ENCODE results near the gene CHCHD6.

The CHCHD6 gene

GRCh38 chr3:126715432-126715831, 11.4 kb downstream of the CHCHD6 start:
- H3K4me3 ChIP-seq (ENCODE audit: low read length), result no peak overlapping the region
- no peaks in the 10 kb centered on the region for H3K9me3 ChIP-seq (ENCODE audit: control insufficient read depth, low read depth, low read length)
- H3K9ac ChIP-seq (ENCODE audit: low read length), result no peak overlapping the region
- no peak overlapping the region for H3K27ac ChIP-seq (ENCODE audit: low read length)
- no peaks in the 10 kb centered on the region for H3K27me3 ChIP-seq (ENCODE audit: control insufficient read depth, insufficient read depth, low read length)
- H3K4me1 ChIP-seq (ENCODE audit: control insufficient read depth, low read depth, low read length), result no peaks in the 10 kb centered on the region
- H3K36me3 ChIP-seq (ENCODE audit: control insufficient read depth, low read depth, low read length), result no peaks in the 10 kb centered on the region

- no peaks in the 10 kb centered on the region for H3K9me3 ChIP-seq (ENCODE audit: control insufficient read depth, low read depth, low read length)
Observed at GRCh38 chr3:126716057-126716456, 12.0 kb downstream of the CHCHD6 start.

DNA sequence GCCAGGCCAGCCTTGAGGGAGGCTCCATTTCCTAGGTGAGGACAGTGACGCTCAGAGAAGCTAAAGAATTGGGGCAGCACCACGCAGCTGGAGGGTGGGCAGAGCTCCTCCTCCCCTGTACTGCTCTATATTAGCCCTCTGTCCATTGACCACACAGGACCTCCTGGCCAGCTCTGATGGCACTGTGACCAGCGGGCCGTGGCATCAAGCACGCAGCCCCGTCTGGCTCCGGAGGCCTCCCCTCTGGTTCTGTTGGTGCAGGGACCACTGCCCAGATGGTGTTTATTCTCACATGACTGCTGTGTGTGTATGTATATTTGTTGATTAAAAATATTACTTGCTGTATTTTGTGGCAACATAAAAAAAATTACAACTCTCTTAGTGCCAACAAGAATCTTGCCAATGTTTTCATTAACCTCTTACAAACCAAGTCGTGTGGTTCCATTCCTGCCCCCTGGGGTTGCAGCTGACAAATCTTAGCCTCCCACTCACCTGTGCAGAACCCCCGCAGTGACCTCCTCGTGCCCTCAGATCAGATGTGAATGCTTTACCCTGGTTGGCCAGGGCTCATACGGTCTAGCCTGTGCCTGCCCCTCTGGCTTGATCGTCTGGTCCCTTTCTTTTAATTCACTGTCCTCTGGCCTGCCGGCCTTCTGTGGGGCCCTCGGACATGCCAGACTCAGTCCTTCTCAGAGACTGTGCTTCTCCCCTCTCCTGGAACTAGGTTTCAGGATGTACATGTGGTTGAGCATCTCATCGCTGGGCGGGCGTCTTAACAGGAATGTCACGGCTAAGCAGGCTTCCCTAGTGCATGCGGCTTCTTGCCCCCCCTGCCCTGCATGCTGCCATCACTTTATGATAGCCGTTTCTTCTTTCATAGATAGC, 14.8 kb downstream of the CHCHD6 start:
- H3K36me3 ChIP-seq (ENCODE audit: control insufficient read depth, low read depth, low read length), result no peaks in the 10 kb centered on the region
- no peaks in the 10 kb centered on the region for H3K9me3 ChIP-seq (ENCODE audit: control insufficient read depth, low read depth, low read length)
- no peaks in the 10 kb centered on the region for H3K4me1 ChIP-seq (ENCODE audit: control insufficient read depth, low read depth, low read length)
- no peak overlapping the region for H3K4me3 ChIP-seq (ENCODE audit: low read length)
- H3K9ac ChIP-seq (ENCODE audit: low read length), result no peak overlapping the region
- H3K27ac ChIP-seq (ENCODE audit: low read length), result no peak overlapping the region
- H3K27me3 ChIP-seq (ENCODE audit: control insufficient read depth, insufficient read depth, low read length), result no peaks in the 10 kb centered on the region

More at GRCh38 chr3:126716057-126716456, 12.0 kb downstream of the CHCHD6 start:
- Histone ChIP-seq H3K4me1 (ENCODE audit: control insufficient read depth, low read depth, low read length) (no peaks in the 10 kb centered on the region), H3K27me3 (ENCODE audit: control insufficient read depth, insufficient read depth, low read length) (no peaks in the 10 kb centered on the region), H3K36me3 (ENCODE audit: control insufficient read depth, low read depth, low read length) (no peaks in the 10 kb centered on the region), H3K9ac (ENCODE audit: low read length) (no peak overlapping the region), H3K4me3 (ENCODE audit: low read length) (no peak overlapping the region), H3K27ac (ENCODE audit: low read length) (no peak overlapping the region)

- no peaks in the 10 kb centered on the region for H3K27me3 ChIP-seq (ENCODE audit: control insufficient read depth, insufficient read depth, low read length)
- no peak overlapping the region for H3K9ac ChIP-seq (ENCODE audit: low read length)
- H3K4me1 ChIP-seq (ENCODE audit: control insufficient read depth, low read depth, low read length), result no peaks in the 10 kb centered on the region
- no peaks in the 10 kb centered on the region for H3K9me3 ChIP-seq (ENCODE audit: control insufficient read depth, low read depth, low read length)
- no peaks in the 10 kb centered on the region for H3K36me3 ChIP-seq (ENCODE audit: control insufficient read depth, low read depth, low read length)
- H3K27ac ChIP-seq (ENCODE audit: low read length), result no peak overlapping the region
- no peak overlapping the region for H3K4me3 ChIP-seq (ENCODE audit: low read length)
Observed at GRCh38 chr3:126720596-126720995, 16.6 kb downstream of the CHCHD6 start.

GRCh38 chr3:126721246-126721645, 17.2 kb downstream of the CHCHD6 start:
- H3K27me3 ChIP-seq (ENCODE audit: control insufficient read depth, insufficient read depth, low read length), result no peaks in the 10 kb centered on the region
- no peak overlapping the region for H3K27ac ChIP-seq (ENCODE audit: low read length)
- no peak overlapping the region for H3K4me3 ChIP-seq (ENCODE audit: low read length)
- H3K9ac ChIP-seq (ENCODE audit: low read length), result no peak overlapping the region
- no peaks in the 10 kb centered on the region for H3K36me3 ChIP-seq (ENCODE audit: control insufficient read depth, low read depth, low read length)
- no peaks in the 10 kb centered on the region for H3K9me3 ChIP-seq (ENCODE audit: control insufficient read depth, low read depth, low read length)
- H3K4me1 ChIP-seq (ENCODE audit: control insufficient read depth, low read depth, low read length), result no peaks in the 10 kb centered on the region

- H3K4me1 ChIP-seq (ENCODE audit: control insufficient read depth, low read depth, low read length), result no peaks in the 10 kb centered on the region
- H3K9ac ChIP-seq (ENCODE audit: low read length), result no peak overlapping the region
- no peaks in the 10 kb centered on the region for H3K36me3 ChIP-seq (ENCODE audit: control insufficient read depth, low read depth, low read length)
- H3K9me3 ChIP-seq (ENCODE audit: control insufficient read depth, low read depth, low read length), result no peaks in the 10 kb centered on the region
- no peak overlapping the region for H3K27ac ChIP-seq (ENCODE audit: low read length)
- H3K4me3 ChIP-seq (ENCODE audit: low read length), result no peak overlapping the region
- H3K27me3 ChIP-seq (ENCODE audit: control insufficient read depth, insufficient read depth, low read length), result no peaks in the 10 kb centered on the region
Observed at GRCh38 chr3:126723237-126723636, 19.2 kb downstream of the CHCHD6 start.

DNA sequence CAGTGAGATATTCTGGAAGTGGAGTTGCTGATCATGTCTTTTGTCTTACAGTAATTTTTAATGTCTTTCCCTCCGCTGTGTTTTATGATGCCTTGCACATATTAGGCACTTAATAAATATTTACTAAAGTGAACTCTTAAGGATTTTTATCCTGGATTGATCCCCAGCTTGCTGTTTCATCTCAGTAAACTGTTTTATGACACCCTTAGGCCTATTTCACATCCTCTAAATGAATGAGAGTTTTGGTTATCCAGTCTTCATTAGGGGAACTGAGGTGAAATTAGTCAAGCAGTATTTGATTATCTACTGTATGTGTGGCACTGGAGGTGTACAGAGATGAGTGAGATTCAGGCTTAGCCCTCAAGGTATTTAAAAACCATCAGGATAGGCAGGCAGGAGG, 19.8 kb downstream of the CHCHD6 start:
- no peaks in the 10 kb centered on the region for H3K4me1 ChIP-seq (ENCODE audit: control insufficient read depth, low read depth, low read length)
- no peak overlapping the region for H3K27ac ChIP-seq (ENCODE audit: low read length)
- H3K36me3 ChIP-seq (ENCODE audit: control insufficient read depth, low read depth, low read length), result no peaks in the 10 kb centered on the region
- no peak overlapping the region for H3K4me3 ChIP-seq (ENCODE audit: low read length)
- no peaks in the 10 kb centered on the region for H3K27me3 ChIP-seq (ENCODE audit: control insufficient read depth, insufficient read depth, low read length)
- no peak overlapping the region for H3K9ac ChIP-seq (ENCODE audit: low read length)
- H3K9me3 ChIP-seq (ENCODE audit: control insufficient read depth, low read depth, low read length), result no peaks in the 10 kb centered on the region

- Histone ChIP-seq H3K4me3 (ENCODE audit: low read length) (no peak overlapping the region), H3K9ac (ENCODE audit: low read length) (no peak overlapping the region), H3K9me3 (ENCODE audit: control insufficient read depth, low read depth, low read length) (no peaks in the 10 kb centered on the region), H3K27me3 (ENCODE audit: control insufficient read depth, insufficient read depth, low read length) (no peaks in the 10 kb centered on the region), H3K27ac (ENCODE audit: low read length) (no peak overlapping the region), H3K36me3 (ENCODE audit: control insufficient read depth, low read depth, low read length) (no peaks in the 10 kb centered on the region), H3K4me1 (ENCODE audit: control insufficient read depth, low read depth, low read length) (no peaks in the 10 kb centered on the region)
Observed at GRCh38 chr3:126728680-126729079, 24.6 kb downstream of the CHCHD6 start.

DNA sequence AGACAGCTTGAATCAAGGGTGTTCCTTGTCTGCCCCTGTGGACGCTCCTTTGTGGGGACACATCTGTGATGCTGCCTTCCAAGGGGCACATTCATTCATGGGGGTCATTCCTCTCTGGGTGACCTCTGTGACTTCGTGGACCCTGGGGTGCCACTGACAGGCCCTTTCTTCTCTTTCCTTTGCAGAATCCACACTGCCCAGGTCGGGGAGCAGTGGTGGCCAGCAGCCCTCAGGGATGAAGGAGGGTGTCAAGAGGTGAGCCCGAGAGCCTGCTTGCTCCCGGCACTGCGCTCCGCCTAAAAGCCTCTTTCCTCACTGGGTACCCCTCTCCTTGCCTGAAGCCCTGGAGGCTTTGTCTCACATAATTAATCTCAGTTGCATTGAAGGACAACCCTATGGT, 26.3 kb downstream of the CHCHD6 start:
- H3K4me3 ChIP-seq (ENCODE audit: low read length), result no peak overlapping the region
- no peaks in the 10 kb centered on the region for H3K4me1 ChIP-seq (ENCODE audit: control insufficient read depth, low read depth, low read length)
- H3K9me3 ChIP-seq (ENCODE audit: control insufficient read depth, low read depth, low read length), result no peaks in the 10 kb centered on the region
- no peaks in the 10 kb centered on the region for H3K27me3 ChIP-seq (ENCODE audit: control insufficient read depth, insufficient read depth, low read length)
- H3K36me3 ChIP-seq (ENCODE audit: control insufficient read depth, low read depth, low read length), result no peaks in the 10 kb centered on the region
- no peak overlapping the region for H3K27ac ChIP-seq (ENCODE audit: low read length)
- no peak overlapping the region for H3K9ac ChIP-seq (ENCODE audit: low read length)

GRCh38 chr3:126731044-126731443, 27.0 kb downstream of the CHCHD6 start:
- no peaks in the 10 kb centered on the region for H3K4me1 ChIP-seq (ENCODE audit: control insufficient read depth, low read depth, low read length)
- no peaks in the 10 kb centered on the region for H3K27me3 ChIP-seq (ENCODE audit: control insufficient read depth, insufficient read depth, low read length)
- no peak overlapping the region for H3K4me3 ChIP-seq (ENCODE audit: low read length)
- no peak overlapping the region for H3K27ac ChIP-seq (ENCODE audit: low read length)
- H3K36me3 ChIP-seq (ENCODE audit: control insufficient read depth, low read depth, low read length), result no peaks in the 10 kb centered on the region
- no peak overlapping the region for H3K9ac ChIP-seq (ENCODE audit: low read length)
- H3K9me3 ChIP-seq (ENCODE audit: control insufficient read depth, low read depth, low read length), result no peaks in the 10 kb centered on the region

DNA sequence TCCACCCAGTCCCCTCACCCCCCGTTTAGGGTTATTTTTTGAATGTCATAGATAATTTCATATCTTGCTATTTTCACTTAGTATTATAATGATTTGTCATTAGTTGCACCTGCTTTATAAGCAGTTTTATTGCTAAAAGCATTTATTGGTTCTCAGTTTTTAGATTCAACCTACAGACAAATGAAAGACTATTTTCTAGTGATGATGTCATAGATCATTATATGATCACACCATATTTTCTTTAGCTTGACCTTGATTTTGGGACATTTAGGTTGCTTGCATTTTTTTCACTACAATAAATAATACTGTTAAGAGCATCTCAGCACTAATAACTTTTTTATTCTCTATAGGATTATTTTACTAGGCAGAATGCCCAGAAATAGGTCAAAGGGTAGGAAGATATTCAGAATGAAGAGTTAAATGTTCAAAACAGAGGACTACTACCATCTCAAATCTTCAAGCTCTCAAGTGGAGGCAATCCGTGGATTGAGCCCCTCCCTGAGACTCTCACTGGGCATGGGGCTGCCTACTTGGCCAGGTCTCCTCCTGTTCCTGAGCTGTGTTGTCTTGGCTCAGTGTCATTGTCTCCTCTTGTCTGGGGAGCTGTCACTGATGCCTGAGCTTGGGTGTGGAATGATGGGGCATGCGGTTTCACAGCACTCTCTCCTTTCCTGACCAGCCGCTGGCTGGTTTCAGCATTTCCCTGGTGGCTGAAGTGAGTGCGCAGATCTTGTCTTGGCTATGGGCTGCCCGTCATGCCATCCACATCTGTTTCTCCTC, 28.4 kb downstream of the CHCHD6 start:
- Histone ChIP-seq H3K9me3 (ENCODE audit: control insufficient read depth, low read depth, low read length) (no peaks in the 10 kb centered on the region), H3K36me3 (ENCODE audit: control insufficient read depth, low read depth, low read length) (no peaks in the 10 kb centered on the region), H3K27me3 (ENCODE audit: control insufficient read depth, insufficient read depth, low read length) (no peaks in the 10 kb centered on the region), H3K9ac (ENCODE audit: low read length) (no peak overlapping the region), H3K4me1 (ENCODE audit: control insufficient read depth, low read depth, low read length) (no peaks in the 10 kb centered on the region), H3K27ac (ENCODE audit: low read length) (no peak overlapping the region), H3K4me3 (ENCODE audit: low read length) (no peak overlapping the region)
